Raji (cell line): Measurements from ENCODE around the gene GHRL.

Experiments
- POLR2A ChIP-seq: IDR thresholded peaks from 2 replicates; pipeline ENCODE4 v1.6.1; 2011; ENCODE audit warnings: low read depth, low read length, control low read depth; ENCODE audit not compliant: insufficient read depth

GHRL gene

GRCh38 chr3:10248984-10249748 is 43.6 kb downstream of the GHRL start:
- 0 out of 2 replicates have a peak, but pooled peaks have one; percentile 0 for TF ChIP-seq POLR2A

- peak; percentile 80 for TF ChIP-seq POLR2A
These were observed 44.4 kb downstream of the GHRL start, which contains the start of gene TATDN2 for GRCh38 chr3:10248184-10248983. TSS of gene TATDN2 (plus strand) at chr3:10248459. CDS start at chr3:10249201, 742 bp downstream.

GRCh38 chr3:10247679-10248183 is 45.0 kb downstream of the GHRL start:
- no peak for TF ChIP-seq POLR2A

GRCh38 chr3:10245081-10245712 is 47.5 kb downstream of the GHRL start:
- TF ChIP-seq POLR2A, result no peak

- TF ChIP-seq POLR2A, result no peak
These were observed 48.7 kb downstream of the GHRL start for GRCh38 chr3:10244009-10244408.

- no peak for TF ChIP-seq POLR2A
These were observed 50.3 kb downstream of the GHRL start for GRCh38 chr3:10242182-10243065.

- TF ChIP-seq POLR2A, result no peak
These were observed 51.9 kb downstream of the GHRL start for GRCh38 chr3:10240799-10241198.

GRCh38 chr3:10238345-10239183 is 54.2 kb downstream of the GHRL start:
- TF ChIP-seq POLR2A, result no peak
